AG04449 (cell line): ENCODE data around the gene MACROH2A1.
A peak's percentile ranks its signal among the peaks of the same experiment; 100 is the strongest.

Experiments
- CTCF ChIA-PET: fragments of 350-600 bp; formaldehyde crosslinking; extraction: SDS; loops from one replicate; lab custom pipeline; 2021; ENCODE audit warnings: antibody characterized with exemption; lab: Yijun Ruan, JAX
- POLR2A ChIA-PET: fragments of 400-600, 350-600 bp; formaldehyde crosslinking; extraction: SDS; loops from one replicate; lab custom pipeline; 2020; ENCODE audit warnings: antibody characterized with exemption, inconsistent platforms; lab: Yijun Ruan, JAX
- DNase-seq: peaks from one replicate; pipeline ENCODE4 v3.0.0-alpha.2; 2010; ENCODE audit warnings: low read depth, low spot score
- H3K4me3 ChIP-seq: 2 replicates; pipeline ENCODE4 v1.5.1; 2011; ENCODE audit warnings: low read depth, mild to moderate bottlenecking, control low read depth, low read length
- TF ChIP-seq, protein P1 (sequence below): IDR thresholded peaks from one replicate; pipeline ENCODE4 v1.5.1; 2011; ENCODE audit warnings: mild to moderate bottlenecking, moderate library complexity, low read length, control low read depth, inconsistent platforms; ENCODE audit not compliant: insufficient read depth; ENCODE audit errors: missing control alignments

Gene MACROH2A1

DNA sequence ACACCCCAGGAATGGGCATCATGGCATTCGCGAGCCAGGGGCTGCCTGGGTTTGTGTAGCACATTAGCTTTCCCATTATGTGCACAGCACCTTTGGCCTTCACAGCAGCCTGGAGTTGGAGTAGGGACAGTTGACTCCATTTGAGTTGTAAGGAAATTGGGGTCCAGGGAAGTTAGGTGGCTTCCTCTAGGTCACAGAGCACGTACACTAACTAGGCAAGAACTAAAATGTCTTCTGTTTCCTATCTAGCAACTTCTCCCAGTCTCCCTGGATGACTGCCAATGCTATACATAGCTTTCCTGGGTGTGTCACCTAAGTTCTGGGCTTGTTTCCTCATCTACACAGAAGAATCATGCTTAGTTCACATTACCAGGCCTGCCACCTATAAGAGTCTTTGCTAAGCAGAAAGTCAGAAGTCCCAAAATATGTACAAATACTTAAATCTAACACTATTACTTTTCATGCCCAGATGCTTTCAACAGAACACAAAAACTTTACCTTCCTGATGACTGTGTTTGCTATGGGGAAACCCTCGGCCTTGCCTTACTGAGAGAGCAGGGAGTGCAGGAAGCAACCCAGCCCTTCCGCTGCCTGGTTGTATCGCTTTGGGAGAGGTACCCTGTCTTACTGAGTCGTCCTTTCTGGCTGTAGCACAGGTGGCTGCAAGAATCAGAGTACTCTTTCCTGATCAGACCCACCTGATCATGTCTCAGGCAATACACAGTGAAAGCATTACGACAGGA lies 12.0 kb downstream of the MACROH2A1 start:
- H3K4me3 ChIP-seq = no peak overlapping the region
- POLR2A ChIA-PET = interaction anchor here (1.1 kb wide), 1 partner anchor 354 kb away, joined by 3 read pairs; no protein-coding TSS in a partner anchor
- peak; percentile 73 for DNase-seq
- CTCF ChIA-PET = no interaction called here
- TF ChIP-seq, protein P1, sequence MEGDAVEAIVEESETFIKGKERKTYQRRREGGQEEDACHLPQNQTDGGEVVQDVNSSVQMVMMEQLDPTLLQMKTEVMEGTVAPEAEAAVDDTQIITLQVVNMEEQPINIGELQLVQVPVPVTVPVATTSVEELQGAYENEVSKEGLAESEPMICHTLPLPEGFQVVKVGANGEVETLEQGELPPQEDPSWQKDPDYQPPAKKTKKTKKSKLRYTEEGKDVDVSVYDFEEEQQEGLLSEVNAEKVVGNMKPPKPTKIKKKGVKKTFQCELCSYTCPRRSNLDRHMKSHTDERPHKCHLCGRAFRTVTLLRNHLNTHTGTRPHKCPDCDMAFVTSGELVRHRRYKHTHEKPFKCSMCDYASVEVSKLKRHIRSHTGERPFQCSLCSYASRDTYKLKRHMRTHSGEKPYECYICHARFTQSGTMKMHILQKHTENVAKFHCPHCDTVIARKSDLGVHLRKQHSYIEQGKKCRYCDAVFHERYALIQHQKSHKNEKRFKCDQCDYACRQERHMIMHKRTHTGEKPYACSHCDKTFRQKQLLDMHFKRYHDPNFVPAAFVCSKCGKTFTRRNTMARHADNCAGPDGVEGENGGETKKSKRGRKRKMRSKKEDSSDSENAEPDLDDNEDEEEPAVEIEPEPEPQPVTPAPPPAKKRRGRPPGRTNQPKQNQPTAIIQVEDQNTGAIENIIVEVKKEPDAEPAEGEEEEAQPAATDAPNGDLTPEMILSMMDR = no peak

DNA sequence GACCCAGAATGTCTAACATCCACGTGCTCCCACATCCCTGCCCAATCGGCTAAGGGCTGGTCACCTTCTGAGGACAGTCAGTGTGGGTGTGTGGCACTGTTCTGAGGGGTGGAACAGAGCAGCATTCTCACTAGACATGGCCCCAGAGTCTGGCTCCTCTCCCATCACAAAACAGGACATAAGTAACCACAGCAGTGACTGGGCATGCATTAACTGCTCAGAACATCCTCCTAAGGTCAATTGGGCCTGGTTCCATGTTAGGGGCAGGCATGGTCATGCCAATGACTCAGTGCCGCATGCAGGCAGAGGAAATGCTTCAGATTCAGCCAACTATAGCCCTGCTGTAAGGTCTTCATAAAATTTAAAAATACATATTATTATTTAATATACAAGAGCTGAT lies 12.9 kb downstream of the MACROH2A1 start:
- ChIA-PET CTCF (interaction anchor here (1.6 kb wide), 1 partner anchor 40 kb away, joined by 7 read pairs; no protein-coding TSS in a partner anchor), POLR2A (no interaction called here)
- DNase-seq = no peak
- no peak overlapping the region for H3K4me3 ChIP-seq
- TF ChIP-seq, protein P1 = no peak

DNA sequence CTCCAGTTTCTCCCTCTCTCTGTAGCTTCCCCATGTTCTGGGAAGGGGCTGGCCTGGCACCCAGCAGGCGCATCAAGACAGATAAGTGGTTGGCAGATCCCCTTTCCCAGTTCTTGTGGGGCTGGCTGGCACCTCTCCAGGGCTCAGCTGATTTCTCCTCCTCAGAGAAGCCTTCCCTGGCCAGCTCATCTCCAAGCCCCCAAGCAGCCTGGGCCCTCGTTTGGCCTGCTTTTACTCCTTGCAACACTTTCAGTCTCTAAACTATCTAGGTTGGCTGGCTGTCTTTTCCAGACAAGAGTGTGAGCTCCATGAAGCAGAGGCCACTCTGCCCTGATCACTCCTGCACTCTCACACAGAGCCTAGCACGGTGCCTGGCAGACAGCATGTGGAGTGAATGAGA lies 13.5 kb downstream of the MACROH2A1 start:
- no peak overlapping the region for H3K4me3 ChIP-seq
- DNase-seq = no peak
- POLR2A ChIA-PET = no interaction called here
- CTCF ChIA-PET = interaction anchor here (0.8 to 1.6 kb wide), 3 partner anchors 8 to 177 kb away, joined by 3 to 7 read pairs (median 3); no protein-coding TSS in a partner anchor
- TF ChIP-seq, protein P1 = no peak

DNA sequence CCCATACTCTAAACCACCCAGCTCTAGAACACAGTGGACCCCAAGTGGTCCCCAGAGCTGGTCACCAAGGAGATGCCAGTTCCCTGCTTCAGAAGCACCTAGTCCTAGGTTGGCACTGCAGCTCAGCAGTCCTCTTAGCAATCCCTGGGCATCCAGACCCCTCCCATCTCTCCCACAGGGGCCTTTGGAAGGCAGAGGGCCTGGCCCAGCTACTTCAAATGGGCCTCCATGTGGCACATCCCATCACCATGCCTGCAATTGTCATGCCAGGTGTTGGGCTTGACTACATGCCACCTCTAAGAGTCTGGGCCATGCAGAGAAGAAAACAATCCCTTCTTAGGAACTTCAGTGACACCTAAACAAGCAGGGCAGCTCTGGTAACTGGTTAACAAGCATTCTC lies 14.1 kb downstream of the MACROH2A1 start:
- no peak overlapping the region for H3K4me3 ChIP-seq
- CTCF ChIA-PET = interaction anchor here (0.8 to 1.6 kb wide), 3 partner anchors 7 to 176 kb away, joined by 3 to 7 read pairs (median 3); no protein-coding TSS in a partner anchor
- DNase-seq = no peak
- TF ChIP-seq, protein P1 = no peak
- POLR2A ChIA-PET = no interaction called here

DNA sequence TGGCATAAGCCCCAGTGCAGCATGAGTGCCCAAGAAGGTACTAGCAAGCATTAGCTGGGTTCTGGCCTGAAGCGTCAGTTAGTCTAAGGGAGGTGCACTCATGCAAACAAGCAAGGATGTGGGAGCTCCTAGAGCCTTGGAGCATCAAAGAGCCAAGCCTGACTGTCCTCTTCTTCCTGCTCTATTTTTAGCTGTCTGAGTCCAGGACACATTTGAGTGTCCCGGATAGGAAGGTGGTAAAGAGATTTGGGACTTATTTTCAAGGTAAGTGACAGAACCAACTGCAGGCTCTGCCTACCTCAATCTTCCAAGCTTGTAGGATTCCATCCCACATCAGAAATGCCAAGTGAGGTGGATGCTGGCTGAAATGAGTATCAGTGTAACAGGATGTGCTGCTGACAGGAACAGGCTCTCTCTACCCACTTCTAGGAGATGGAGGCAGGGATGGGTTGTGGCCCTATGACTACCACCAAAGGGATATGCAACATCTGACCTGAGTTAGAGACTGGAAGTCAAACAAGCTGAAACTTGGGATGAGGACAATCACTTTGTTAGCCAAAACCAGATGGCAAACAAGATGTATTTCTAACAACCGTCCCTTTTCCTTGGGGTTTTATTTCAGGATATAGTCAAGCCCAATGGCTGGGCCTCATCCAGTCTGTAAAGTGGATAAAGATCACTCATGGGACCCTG lies 15.1 kb downstream of the MACROH2A1 start:
- ChIA-PET CTCF (interaction anchor here (0.5 to 2.0 kb wide), 4 partner anchors 9 to 75 kb away, joined by 3 to 6 read pairs (median 5); no protein-coding TSS in a partner anchor), POLR2A (no interaction called here)
- DNase-seq = no peak
- TF ChIP-seq, protein P1 = no peak
- H3K4me3 ChIP-seq = no peak overlapping the region

DNA sequence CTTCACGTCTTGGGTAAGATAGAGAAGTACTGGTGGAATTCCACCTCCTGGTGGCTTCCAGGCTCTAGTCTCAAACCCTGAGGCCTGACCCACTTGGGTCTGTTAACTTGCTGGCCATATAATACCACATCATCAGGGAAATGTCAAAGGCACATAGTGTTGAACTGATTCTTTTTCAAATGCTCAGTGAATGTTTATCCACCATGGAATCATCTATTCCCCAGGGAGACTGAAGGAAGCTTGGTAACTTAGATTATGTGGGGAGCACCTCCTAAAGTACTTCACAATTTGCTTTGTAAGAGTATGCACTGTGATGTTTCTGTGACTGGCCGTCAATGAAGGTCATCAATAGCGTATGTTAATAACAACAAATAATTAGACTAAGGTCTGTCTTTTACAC lies 16.1 kb downstream of the MACROH2A1 start:
- ChIA-PET CTCF (interaction anchor here (1.1 to 2.0 kb wide), 5 partner anchors 8 to 43 kb away, joined by 3 to 6 read pairs (median 5); no protein-coding TSS in a partner anchor), POLR2A (no interaction called here)
- DNase-seq = no peak
- no peak overlapping the region for H3K4me3 ChIP-seq
- TF ChIP-seq, protein P1 = no peak
